ENCODE measurements around the gene DPEP1.
A peak's percentile ranks its signal among the peaks of the same experiment; 100 is the strongest.

The DPEP1 gene

DNA sequence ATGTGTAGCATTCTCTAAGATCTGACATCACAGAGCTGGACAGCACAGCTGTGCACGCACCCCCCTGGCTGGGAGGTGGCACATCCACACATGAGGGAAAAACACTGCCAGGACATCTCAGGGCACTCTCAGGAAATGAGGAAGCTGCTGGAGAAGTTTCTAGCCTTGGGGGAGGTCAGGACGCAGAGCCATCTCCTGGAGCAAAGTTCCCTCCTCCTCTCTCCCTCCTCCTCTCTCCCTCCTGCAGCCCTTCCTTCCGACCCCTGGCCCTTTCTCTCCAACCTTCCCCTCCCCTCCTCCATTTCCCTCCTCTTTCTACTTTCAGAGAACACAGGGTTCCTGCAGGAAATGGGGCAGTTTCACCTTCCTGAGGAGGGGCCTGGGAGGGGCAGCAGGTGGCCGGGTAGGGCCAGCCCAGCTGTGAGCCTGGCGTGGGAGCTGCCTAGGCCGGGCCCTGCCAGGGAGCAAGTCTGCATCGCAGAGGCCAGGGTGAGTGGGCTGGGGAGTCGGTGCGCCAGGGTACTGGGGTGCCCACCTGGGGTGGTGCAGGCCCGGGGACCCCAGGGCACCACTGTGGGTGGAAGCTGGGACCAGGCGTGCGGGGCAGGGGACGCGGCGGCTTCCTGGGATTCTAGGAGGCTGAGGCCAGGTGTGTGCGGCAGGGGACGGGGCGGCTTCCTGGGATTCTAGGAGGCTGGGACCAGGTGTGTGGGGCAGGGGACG is at the start of gene DPEP1:
DPEP1 (plus strand) TSS at position 412 of the 723 bp plus-strand sequence. CDS start 16,769 bp downstream, outside the sequence.
- DNase-seq (ENCODE audit: low read depth) = no peak
- no peak within 1 kb of the TSS for H3K4me3 ChIP-seq (ENCODE audit: low read depth, low read length)
- TF ChIP-seq, protein P1, sequence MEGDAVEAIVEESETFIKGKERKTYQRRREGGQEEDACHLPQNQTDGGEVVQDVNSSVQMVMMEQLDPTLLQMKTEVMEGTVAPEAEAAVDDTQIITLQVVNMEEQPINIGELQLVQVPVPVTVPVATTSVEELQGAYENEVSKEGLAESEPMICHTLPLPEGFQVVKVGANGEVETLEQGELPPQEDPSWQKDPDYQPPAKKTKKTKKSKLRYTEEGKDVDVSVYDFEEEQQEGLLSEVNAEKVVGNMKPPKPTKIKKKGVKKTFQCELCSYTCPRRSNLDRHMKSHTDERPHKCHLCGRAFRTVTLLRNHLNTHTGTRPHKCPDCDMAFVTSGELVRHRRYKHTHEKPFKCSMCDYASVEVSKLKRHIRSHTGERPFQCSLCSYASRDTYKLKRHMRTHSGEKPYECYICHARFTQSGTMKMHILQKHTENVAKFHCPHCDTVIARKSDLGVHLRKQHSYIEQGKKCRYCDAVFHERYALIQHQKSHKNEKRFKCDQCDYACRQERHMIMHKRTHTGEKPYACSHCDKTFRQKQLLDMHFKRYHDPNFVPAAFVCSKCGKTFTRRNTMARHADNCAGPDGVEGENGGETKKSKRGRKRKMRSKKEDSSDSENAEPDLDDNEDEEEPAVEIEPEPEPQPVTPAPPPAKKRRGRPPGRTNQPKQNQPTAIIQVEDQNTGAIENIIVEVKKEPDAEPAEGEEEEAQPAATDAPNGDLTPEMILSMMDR (IDR thresholded peaks at IDR 0.05; ENCODE audit: insufficient read depth, low read depth, low read length, missing control alignments) = no peak

DNA sequence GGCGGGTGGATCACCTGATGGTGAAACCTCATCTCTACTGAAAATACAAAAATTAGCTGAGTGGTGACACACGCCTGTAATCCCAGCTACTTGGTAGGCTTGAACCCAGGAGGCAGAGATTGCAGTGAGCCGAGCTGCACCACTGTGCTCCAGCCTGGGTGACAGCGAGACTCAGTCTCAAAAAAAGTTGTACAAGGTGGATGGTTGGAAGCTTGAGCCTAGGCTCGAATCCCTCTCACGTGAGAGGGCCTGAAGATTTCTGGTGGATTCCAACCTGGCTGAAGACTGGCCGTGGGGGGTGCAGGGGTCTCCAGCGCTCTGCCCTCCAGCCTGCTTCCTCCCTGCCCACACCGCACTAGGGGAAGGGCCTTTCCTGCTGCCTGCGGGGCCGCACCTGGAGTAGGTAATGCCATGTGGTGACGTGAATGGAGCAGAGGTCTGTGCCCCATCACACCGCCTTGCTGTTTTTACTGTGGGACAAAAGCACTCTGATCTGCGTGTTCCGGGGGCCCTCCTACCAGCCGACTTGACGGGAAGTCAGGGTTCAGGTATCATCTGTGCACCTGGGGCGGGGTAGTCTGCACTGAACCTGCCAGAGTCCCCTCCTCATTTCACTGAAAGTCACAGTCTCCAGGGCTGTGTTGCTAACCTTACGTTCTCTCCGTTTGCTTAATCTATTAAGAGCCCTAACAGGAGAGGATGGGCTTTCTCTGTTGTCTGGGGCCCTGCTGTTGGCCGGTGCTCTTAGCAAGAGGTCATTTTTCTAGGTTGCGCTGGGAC is 48.8 kb upstream of the DPEP1 start:
- TF ChIP-seq, protein P1 (IDR thresholded peaks at IDR 0.05; ENCODE audit: insufficient read depth, low read depth, low read length, missing control alignments) = no peak
- peak; percentile 52 for DNase-seq (ENCODE audit: low read depth)
- H3K4me3 ChIP-seq (ENCODE audit: low read depth, low read length) = no peak overlapping the region

DNA sequence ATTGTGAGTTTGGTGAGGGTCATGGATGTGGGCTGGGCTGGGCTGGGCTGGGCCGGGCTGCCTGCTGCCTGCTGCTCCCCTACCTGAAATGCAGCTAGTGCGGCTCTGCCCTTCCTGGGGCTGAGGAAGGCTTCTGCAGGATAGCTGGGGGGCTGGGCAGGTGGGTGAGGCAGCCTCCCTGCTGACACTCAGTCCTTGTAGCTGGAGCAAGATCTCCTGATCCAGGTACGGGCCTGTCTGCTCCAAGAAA is 48.3 kb upstream of the DPEP1 start:
- H3K4me3 ChIP-seq (ENCODE audit: low read depth, low read length) = no peak overlapping the region
- TF ChIP-seq, protein P1 (IDR thresholded peaks at IDR 0.05; ENCODE audit: insufficient read depth, low read depth, low read length, missing control alignments) = no peak
- no peak for DNase-seq (ENCODE audit: low read depth)

DNA sequence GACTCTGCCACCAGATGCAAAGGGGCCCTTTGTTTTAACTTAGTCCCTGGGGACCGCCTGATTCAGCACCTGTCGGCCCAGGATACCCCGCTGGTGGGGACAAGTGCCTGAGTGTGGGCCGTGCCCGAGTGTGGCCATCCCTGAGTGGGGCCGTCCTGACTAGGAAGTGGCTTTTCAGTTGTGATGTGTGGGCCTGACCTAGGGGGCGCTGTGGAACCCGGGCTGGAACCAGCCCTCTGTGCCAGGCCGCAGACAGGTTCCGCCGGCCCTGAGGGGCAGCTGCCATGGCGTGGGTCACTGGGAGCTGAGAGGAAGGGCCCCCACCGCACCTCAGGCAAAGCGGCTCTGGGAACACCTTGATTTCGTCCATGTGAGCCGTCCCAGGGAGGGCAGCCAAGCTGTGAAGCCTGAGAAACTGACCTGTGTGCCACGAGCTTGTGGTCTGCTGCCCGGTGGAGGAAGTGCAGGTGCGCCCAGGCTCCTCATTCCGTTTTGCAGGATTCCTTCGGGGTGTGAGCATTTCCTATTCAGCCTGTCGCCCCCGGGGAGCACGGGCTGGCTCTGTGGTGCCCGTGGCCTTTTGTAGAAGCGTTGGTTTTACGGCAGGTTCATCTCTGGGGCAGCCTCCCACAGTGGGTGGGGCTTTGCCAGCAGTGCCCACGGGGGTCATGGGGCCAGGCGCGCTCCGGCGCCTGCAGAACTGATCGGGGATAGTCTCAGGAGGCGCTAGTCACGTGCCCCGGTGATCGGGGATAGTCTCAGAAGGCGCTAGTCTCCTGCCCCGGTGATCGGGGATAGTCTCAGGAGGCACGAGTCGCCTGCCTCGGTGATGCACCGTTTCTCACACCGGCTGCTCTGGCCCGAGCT is 47.7 kb upstream of the DPEP1 start:
- DNase-seq (ENCODE audit: low read depth) = peak; percentile 74
- H3K4me3 ChIP-seq (ENCODE audit: low read depth, low read length) = no peak overlapping the region
- TF ChIP-seq, protein P1 (IDR thresholded peaks at IDR 0.05; ENCODE audit: insufficient read depth, low read depth, low read length, missing control alignments) = peak; percentile 55

DNA sequence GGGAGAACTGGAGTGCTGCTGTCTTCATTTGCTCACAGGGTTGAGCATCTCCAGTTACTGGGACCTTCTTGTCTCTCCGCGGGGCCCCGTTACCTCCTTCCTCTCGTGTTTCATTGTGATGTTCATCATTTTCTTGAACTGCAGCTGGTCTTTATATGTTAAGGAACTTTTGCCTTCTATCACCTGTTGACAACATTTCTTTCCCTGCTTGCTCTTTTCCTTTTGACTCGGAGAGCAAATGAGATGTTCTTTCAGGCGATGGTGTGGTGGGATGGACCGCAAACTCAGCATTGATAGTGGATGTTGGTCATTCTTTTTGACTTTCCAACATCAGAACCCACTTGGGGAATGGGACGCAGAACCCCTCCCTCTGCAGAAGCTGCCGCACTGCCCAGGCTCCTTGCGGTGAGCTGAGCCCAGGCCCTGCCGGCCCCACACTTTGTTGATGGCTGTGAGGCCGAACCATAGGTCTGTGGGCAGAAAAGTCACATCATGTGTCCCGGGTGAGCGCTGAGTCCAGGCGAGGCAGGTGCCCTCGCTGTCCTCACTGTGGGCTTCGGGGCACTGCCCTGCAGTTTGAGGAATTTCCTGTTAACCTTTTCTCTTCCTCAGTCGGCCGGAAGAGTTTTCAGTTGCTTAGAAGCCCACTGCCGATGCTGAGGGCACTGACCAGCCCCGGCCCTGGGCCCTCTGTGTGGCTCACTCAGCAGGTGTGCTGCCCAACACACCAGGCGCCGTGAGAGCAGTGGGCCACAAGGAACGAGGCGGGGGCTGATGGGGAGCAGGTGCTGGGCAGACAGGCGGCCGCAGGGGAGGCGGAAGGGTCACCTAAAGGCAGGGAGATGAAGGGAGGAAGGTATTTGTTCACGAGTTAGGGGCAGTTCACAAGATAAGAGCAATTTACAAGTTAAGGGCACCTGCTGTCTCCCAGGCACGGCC is 45.5 kb upstream of the DPEP1 start:
- H3K4me3 ChIP-seq (ENCODE audit: low read depth, low read length) = no peak overlapping the region
- TF ChIP-seq, protein P1 (IDR thresholded peaks at IDR 0.05; ENCODE audit: insufficient read depth, low read depth, low read length, missing control alignments) = no peak
- no peak for DNase-seq (ENCODE audit: low read depth)
